ENCODE data around the gene NECTIN4.
A peak's percentile ranks its signal among the peaks of the same experiment; 100 is the strongest.

Gene NECTIN4

DNA sequence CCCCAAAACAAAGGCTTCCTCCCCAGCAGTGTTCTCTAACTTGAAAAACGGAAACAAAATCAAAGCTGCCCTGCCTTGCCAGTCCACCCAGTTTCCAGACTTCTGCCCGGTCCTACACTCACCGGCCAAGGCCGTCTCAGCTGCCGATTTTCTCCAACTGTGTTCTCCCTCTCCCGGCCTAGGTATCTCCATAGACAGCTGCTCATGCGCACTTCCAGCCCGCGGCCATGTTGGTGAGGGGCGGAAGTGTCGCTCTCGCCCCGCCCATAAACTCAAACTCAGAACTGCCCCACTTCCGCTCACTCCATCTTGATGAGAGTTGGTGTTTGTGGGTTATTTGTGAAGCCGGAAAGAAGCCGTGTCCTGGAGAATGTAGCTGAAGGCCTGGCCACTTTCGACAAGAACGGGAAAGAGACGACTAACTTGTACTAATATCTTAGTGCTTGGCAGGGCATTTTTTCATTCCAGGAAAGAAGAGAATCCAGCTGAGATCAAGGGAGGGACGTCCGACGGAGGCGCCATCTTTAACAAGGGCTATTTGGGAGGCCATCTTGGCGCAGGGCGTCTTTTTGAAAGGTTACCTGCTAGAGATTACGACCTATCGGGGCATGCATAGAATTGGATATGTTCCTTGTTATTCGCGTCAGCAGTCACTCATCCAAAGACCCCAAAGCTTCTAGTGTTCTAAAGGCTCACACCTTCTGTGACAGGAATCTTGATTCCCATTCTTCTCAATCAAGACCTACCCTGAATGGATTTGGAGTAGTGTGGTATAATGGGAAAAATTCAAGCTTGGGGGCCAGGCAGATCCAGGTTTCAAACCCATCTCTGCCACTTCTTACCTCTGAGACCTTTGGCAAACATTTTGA is 43.4 kb downstream of the NECTIN4 start, which contains the start of gene USF1:
Gene USF1, minus strand, starts transcription at position 242 of the 869 bp plus-strand sequence. CDS start 2,702 bp downstream, outside the sequence.
- H3K36me3 ChIP-seq (ENCODE audit: control insufficient read depth, insufficient read depth, low read length) = peaks cover 55% of the 10 kb centered on the region
- H3K27me3 ChIP-seq (replicated peaks; ENCODE audit: control insufficient read depth, insufficient read depth, low read length, poor library complexity, severe bottlenecking) = no peaks in the 10 kb centered on the region
- peak; percentile 84 to 90 (median 89) for DNase-seq
- H3K27ac ChIP-seq (ENCODE audit: insufficient read depth, low read length, poor library complexity, severe bottlenecking) = peak within 1 kb of the TSS; percentile 94
- H3K4me3 ChIP-seq (ENCODE audit: insufficient read depth, low read depth, low read length, poor library complexity, severe bottlenecking) = peak within 1 kb of the TSS; percentile 98
- no peaks in the 10 kb centered on the region for H3K9me3 ChIP-seq (ENCODE audit: control insufficient read depth, low read length)
- peaks cover 8% of the 10 kb centered on the region for H3K4me1 ChIP-seq (ENCODE audit: control insufficient read depth, insufficient read depth, low read length, poor library complexity, severe bottlenecking)

DNA sequence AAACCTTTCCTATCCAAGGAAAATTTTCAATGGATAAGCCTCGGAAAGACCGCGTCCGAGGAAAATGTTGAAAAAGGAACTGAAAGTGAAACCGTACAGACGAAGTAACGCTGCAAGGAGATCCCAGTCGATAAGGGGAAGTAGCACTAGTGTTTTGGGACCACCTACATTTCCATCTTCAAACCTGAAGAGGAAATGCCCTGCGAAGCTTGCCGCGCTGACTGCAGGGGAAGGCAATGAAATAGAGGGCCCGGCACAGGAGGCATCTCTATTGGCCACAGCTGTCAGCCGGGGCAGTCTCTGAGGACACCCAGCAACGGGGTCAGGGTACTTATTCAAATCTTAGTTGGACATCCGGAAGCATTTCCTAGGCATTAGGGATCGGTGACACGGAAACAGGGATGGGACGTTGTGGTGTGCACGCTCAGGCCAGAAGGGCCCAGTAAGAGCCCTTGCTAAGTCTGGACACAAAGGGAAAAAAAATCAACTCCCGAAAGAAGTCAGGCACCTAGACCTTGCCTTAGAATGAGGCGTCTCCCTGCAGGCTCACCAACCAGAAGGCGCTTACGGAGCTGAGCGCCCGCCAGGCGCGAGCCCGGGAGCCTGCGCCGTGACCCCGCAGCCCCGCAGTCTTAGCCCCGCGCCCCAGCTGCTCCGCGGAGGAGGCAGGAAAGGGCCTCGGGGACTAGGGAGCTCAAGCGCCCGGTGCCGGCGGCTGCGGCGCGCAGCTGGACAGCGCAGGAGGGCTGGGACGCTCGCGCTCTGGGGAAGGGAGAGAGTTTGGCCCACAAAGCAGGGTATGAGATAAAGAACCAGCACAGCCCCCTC is 44.2 kb downstream of the NECTIN4 start:
- peak overlapping the region; percentile 98 for H3K4me3 ChIP-seq (ENCODE audit: insufficient read depth, low read depth, low read length, poor library complexity, severe bottlenecking)
- peak overlapping the region; percentile 94 for H3K27ac ChIP-seq (ENCODE audit: insufficient read depth, low read length, poor library complexity, severe bottlenecking)
- H3K36me3 ChIP-seq (ENCODE audit: control insufficient read depth, insufficient read depth, low read length) = peaks cover 56% of the 10 kb centered on the region
- H3K9me3 ChIP-seq (ENCODE audit: control insufficient read depth, low read length) = no peaks in the 10 kb centered on the region
- H3K4me1 ChIP-seq (ENCODE audit: control insufficient read depth, insufficient read depth, low read length, poor library complexity, severe bottlenecking) = peaks cover 8% of the 10 kb centered on the region
- peak; percentile 26 to 46 (median 33) for DNase-seq
- no peaks in the 10 kb centered on the region for H3K27me3 ChIP-seq (replicated peaks; ENCODE audit: control insufficient read depth, insufficient read depth, low read length, poor library complexity, severe bottlenecking)

DNA sequence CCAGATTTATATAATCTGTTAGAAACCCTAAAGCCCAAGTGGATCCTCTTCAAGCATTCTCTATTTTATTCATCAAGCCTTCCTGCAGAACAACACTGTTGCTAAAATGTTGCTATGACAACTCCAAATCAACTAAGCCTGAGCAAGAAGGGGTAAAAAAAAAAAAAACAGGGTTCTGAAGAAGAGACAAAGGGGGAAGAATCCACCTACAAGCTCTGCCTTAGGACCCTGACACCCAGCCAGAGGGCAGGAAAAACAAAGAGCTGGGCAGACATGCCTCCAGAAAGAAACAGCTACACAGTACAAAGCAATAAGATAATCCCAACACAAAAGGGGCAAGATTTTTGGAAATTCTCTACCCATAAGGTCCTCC is 44.8 kb downstream of the NECTIN4 start:
- Histone ChIP-seq H3K36me3 (ENCODE audit: control insufficient read depth, insufficient read depth, low read length) (peaks cover 56% of the 10 kb centered on the region), H3K4me1 (ENCODE audit: control insufficient read depth, insufficient read depth, low read length, poor library complexity, severe bottlenecking) (peaks cover 11% of the 10 kb centered on the region), H3K27me3 (replicated peaks; ENCODE audit: control insufficient read depth, insufficient read depth, low read length, poor library complexity, severe bottlenecking) (no peaks in the 10 kb centered on the region), H3K27ac (ENCODE audit: insufficient read depth, low read length, poor library complexity, severe bottlenecking) (peak overlapping the region; percentile 94), H3K4me3 (ENCODE audit: insufficient read depth, low read depth, low read length, poor library complexity, severe bottlenecking) (peak overlapping the region; percentile 98), H3K9me3 (ENCODE audit: control insufficient read depth, low read length) (no peaks in the 10 kb centered on the region)
- no peak for DNase-seq

DNA sequence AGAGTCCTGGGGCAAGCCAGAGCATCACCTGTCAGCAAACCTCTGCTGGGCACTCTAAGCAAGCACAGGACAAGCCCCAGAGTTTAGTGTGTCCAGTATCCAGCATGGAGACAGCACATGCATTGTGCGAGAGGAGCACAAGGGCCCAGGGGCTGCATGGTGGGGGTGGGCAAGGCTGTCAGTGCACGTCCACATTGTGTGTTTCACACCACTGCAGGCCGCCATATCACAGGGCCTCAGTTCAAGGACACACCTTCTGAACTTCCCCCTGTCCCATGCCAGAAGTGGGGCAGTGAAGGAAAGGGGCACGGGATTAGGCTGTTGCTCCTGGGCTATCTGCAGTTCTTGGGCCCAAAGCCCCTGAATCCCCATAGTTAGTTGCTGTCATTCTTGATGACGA is 49.8 kb downstream of the NECTIN4 start:
- Histone ChIP-seq H3K36me3 (ENCODE audit: control insufficient read depth, insufficient read depth, low read length) (peaks cover 38% of the 10 kb centered on the region), H3K4me3 (ENCODE audit: insufficient read depth, low read depth, low read length, poor library complexity, severe bottlenecking) (no peak overlapping the region), H3K9me3 (ENCODE audit: control insufficient read depth, low read length) (no peaks in the 10 kb centered on the region), H3K27ac (ENCODE audit: insufficient read depth, low read length, poor library complexity, severe bottlenecking) (peak overlapping the region; percentile 88), H3K4me1 (ENCODE audit: control insufficient read depth, insufficient read depth, low read length, poor library complexity, severe bottlenecking) (peaks cover 26% of the 10 kb centered on the region), H3K27me3 (replicated peaks; ENCODE audit: control insufficient read depth, insufficient read depth, low read length, poor library complexity, severe bottlenecking) (no peaks in the 10 kb centered on the region)
- DNase-seq = no peak

DNA sequence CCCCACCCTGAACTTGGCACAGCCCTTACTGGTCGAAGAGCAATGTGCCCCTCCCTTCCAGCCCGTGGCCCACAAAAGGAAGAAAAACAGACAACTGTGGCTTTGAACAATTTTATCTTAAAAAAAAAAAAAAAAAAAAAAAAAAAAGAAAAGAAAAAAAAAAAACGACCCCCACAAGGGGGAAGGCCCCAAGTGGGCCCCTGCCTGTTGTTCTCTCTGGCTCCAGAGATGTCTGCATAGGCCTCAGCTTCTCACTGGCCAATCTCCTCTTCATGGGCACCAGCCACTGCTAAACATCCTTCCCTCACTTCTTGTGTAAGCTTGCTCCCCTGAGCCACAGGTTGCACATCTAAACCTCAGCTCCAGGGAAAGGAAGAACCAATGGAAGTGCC is 50.2 kb downstream of the NECTIN4 start:
- no peaks in the 10 kb centered on the region for H3K27me3 ChIP-seq (replicated peaks; ENCODE audit: control insufficient read depth, insufficient read depth, low read length, poor library complexity, severe bottlenecking)
- peak overlapping the region; percentile 88 for H3K27ac ChIP-seq (ENCODE audit: insufficient read depth, low read length, poor library complexity, severe bottlenecking)
- no peak for DNase-seq
- H3K36me3 ChIP-seq (ENCODE audit: control insufficient read depth, insufficient read depth, low read length) = peaks cover 38% of the 10 kb centered on the region
- peak overlapping the region; percentile 68 for H3K4me3 ChIP-seq (ENCODE audit: insufficient read depth, low read depth, low read length, poor library complexity, severe bottlenecking)
- H3K9me3 ChIP-seq (ENCODE audit: control insufficient read depth, low read length) = no peaks in the 10 kb centered on the region
- peaks cover 26% of the 10 kb centered on the region for H3K4me1 ChIP-seq (ENCODE audit: control insufficient read depth, insufficient read depth, low read length, poor library complexity, severe bottlenecking)

DNA sequence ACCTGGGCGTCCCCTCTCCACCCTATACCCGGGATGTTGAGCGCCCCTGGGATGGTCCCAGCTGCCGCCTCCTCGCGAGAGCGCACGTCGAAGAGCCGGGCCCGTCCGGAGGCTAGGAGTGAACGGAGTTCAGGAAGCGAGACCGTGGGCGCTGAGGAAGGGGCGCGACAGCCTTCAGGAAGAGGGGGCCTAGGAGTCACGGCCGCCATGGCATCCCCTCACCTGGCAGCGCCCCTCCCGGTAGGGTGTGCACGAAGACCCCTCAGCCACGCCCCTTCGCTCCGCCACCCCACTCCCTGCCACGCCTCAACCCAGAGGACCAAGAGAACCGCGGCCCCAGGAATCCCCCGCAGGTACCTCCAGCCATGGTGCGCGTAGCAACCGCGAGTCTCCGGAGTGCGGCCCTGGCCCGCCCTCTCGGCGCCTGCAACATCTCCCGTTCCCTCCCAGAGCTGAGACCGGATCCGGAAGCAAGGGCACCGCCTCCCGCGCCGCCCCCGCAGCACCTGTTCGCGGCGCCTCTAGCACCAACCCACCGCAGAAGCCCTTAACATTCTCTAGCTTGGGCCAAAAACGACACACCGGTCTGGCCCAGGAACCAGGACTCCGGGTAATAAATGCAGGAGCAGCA is 50.7 kb downstream of the NECTIN4 start, which contains the start of gene TSTD1:
Gene TSTD1, minus strand, starts transcription at position 442 of the 631 bp plus-strand sequence. Its CDS starts 75 bp downstream, at position 367.
- no peaks in the 10 kb centered on the region for H3K9me3 ChIP-seq (ENCODE audit: control insufficient read depth, low read length)
- peaks cover 26% of the 10 kb centered on the region for H3K4me1 ChIP-seq (ENCODE audit: control insufficient read depth, insufficient read depth, low read length, poor library complexity, severe bottlenecking)
- peaks cover 38% of the 10 kb centered on the region for H3K36me3 ChIP-seq (ENCODE audit: control insufficient read depth, insufficient read depth, low read length)
- peak within 1 kb of the TSS; percentile 88 for H3K27ac ChIP-seq (ENCODE audit: insufficient read depth, low read length, poor library complexity, severe bottlenecking)
- DNase-seq = peak; percentile 81 to 85 (median 84)
- H3K27me3 ChIP-seq (replicated peaks; ENCODE audit: control insufficient read depth, insufficient read depth, low read length, poor library complexity, severe bottlenecking) = no peaks in the 10 kb centered on the region
- peak within 1 kb of the TSS; percentile 68 for H3K4me3 ChIP-seq (ENCODE audit: insufficient read depth, low read depth, low read length, poor library complexity, severe bottlenecking)

DNA sequence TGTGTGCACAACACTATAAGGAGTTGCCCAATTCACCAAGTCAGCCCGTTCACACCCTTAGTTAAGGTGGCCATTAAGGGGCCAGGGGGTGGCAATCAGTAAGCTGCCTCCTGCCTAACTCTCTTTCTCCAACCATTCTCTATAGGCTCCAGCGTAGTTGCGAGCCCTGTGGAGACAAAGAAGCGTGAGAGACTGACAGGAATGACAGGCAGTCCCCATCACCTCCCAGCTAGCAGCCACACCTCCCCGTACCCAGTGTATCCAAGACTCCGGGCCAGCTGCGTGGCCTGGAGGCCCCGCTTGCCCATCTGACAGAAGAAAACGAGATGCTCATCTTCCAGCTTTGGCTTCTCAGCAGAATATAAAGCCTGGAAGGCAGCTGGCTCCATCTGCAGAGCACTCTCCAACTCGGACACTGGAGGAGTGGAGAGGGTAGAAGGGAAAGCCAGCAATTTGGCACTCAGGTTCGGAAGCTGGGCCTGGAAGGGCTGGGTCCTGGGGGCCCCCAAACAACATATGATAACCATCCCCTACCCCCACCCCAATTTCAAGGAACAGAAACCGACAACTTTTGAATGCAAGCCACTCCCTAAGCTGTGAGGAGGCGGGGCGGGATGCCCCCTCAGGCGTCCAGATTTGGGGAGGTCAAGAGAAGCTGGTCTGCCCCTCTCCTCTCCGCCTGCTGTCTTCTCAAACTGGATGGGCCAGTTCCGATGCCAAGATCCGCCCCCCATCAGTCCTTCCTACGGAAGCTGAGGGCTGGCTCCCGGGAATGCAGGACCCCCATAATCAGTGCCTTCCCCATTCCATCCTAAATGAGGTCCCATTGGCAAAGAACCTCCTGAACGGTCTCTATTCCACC is 51.5 kb downstream of the NECTIN4 start:
- peaks cover 26% of the 10 kb centered on the region for H3K4me1 ChIP-seq (ENCODE audit: control insufficient read depth, insufficient read depth, low read length, poor library complexity, severe bottlenecking)
- DNase-seq = no peak
- no peaks in the 10 kb centered on the region for H3K9me3 ChIP-seq (ENCODE audit: control insufficient read depth, low read length)
- H3K36me3 ChIP-seq (ENCODE audit: control insufficient read depth, insufficient read depth, low read length) = peaks cover 35% of the 10 kb centered on the region
- no peaks in the 10 kb centered on the region for H3K27me3 ChIP-seq (replicated peaks; ENCODE audit: control insufficient read depth, insufficient read depth, low read length, poor library complexity, severe bottlenecking)
- peak overlapping the region; percentile 68 for H3K4me3 ChIP-seq (ENCODE audit: insufficient read depth, low read depth, low read length, poor library complexity, severe bottlenecking)
- H3K27ac ChIP-seq (ENCODE audit: insufficient read depth, low read length, poor library complexity, severe bottlenecking) = peak overlapping the region; percentile 88

DNA sequence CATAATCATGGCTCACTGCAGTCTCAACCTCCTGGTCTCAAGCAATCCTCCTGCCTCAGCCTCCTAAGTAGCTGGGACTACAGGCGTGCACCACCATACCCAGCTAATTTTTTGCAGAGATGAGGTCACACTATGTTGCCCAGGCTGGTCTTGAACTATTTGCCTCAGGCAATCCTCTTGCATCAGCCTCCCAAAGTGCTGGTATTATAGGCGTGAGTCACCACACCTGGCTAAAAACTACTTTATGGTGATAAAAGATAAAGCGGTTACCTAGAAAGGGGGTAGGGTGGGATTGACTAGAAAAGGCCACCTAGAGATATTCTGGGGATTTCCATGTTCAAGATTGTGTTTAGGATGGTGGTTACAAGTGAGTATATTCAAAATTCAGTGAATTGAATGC is 55.6 kb downstream of the NECTIN4 start:
- Histone ChIP-seq H3K4me3 (ENCODE audit: insufficient read depth, low read depth, low read length, poor library complexity, severe bottlenecking) (no peak overlapping the region), H3K4me1 (ENCODE audit: control insufficient read depth, insufficient read depth, low read length, poor library complexity, severe bottlenecking) (peaks cover 12% of the 10 kb centered on the region), H3K9me3 (ENCODE audit: control insufficient read depth, low read length) (no peaks in the 10 kb centered on the region), H3K27ac (ENCODE audit: insufficient read depth, low read length, poor library complexity, severe bottlenecking) (no peak overlapping the region), H3K27me3 (replicated peaks; ENCODE audit: control insufficient read depth, insufficient read depth, low read length, poor library complexity, severe bottlenecking) (no peaks in the 10 kb centered on the region), H3K36me3 (ENCODE audit: control insufficient read depth, insufficient read depth, low read length) (no peaks in the 10 kb centered on the region)
- no peak for DNase-seq

DNA sequence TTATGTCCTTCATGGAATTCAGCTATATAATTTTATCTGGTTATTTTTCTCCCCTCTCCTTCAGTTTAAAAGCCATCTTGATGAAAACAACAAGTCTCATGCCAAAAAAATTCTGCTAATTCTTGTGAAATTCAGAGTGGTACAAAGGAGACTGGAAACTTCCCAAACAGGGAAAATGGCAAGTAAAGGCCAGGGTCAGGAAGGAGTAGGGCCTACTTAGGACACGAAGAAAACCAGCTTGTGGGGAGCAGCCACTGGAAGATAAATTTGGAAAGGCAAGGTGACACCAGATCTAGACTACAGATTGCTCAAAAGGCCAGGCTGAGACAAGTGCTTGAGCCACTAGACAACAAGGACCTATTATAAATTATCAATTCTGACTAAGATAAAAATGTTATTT is 56.9 kb downstream of the NECTIN4 start:
- H3K4me3 ChIP-seq (ENCODE audit: insufficient read depth, low read depth, low read length, poor library complexity, severe bottlenecking) = no peak overlapping the region
- no peaks in the 10 kb centered on the region for H3K36me3 ChIP-seq (ENCODE audit: control insufficient read depth, insufficient read depth, low read length)
- H3K27ac ChIP-seq (ENCODE audit: insufficient read depth, low read length, poor library complexity, severe bottlenecking) = no peak overlapping the region
- H3K9me3 ChIP-seq (ENCODE audit: control insufficient read depth, low read length) = no peaks in the 10 kb centered on the region
- no peaks in the 10 kb centered on the region for H3K27me3 ChIP-seq (replicated peaks; ENCODE audit: control insufficient read depth, insufficient read depth, low read length, poor library complexity, severe bottlenecking)
- peaks cover 2% of the 10 kb centered on the region for H3K4me1 ChIP-seq (ENCODE audit: control insufficient read depth, insufficient read depth, low read length, poor library complexity, severe bottlenecking)
- DNase-seq = no peak

All from effector memory CD4-positive, alpha-beta T cell (primary cell).